ENCODE data around the gene FAM151A.

Gene FAM151A

DNA sequence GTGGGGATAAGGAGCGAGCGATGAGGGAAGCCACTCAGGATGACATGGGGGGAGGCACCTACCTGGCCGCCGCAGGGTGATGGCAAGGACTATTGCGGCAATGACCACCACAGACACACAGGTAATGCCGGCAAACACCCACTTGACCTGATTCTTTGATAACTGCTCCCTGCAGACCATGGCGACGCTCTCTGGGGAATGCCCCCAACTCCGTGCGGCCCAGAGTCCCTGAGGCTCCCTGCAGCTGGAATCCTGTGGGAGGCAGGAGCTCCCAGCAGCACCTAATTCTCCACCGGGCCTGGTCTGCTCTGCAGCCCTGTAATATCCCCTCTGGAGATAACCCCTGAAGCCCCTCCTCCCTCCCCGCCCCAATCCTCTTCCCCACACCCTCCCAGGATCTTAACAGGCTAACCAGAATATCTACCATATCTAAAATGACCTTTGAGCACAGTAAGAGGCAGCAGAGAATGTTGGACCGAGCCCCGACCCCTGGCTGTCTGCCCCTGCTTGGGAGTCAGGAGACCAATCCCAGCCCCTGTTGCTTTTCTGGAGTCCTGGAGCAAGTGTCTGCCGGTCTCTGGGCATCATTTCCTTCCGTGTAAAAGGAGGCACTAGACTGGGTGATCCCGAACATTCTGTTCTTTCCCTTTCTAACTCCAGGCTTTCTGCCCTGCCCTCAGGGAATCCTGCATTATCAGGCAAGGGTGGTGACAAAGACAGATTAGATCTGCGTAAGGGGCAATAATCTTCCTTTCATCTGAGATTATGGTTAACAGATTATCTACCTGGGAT is at the start of gene FAM151A:
FAM151A (minus strand) TSS at position 310 of the 792 bp plus-strand sequence; CDS start at position 180, 130 bp downstream.
- DNase-seq = no peak

GRCh38 chr1:54671985-54672608 is 48.8 kb upstream of the FAM151A start:
- peak; percentile 51 for DNase-seq

DNA sequence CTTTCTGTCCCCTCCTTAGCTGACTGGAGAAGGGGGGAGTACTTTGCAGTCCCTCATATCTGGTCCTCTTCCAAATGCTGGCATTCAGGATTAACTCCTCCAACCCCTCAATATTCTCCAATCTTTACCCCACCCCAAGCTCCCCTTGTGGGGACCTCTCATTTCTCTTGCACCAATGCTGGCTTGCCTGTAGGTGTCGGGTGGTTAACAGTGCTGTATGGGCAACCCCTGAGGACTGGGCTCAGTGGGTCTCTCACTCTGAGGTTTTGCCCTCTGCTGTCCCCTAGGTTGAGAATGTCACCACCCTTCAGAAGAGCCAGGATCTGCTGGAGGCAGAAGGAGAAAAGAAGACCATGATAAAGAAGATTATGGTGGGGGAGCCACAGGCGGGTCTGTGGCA is 45.2 kb upstream of the FAM151A start:
- no peak for DNase-seq

DNA sequence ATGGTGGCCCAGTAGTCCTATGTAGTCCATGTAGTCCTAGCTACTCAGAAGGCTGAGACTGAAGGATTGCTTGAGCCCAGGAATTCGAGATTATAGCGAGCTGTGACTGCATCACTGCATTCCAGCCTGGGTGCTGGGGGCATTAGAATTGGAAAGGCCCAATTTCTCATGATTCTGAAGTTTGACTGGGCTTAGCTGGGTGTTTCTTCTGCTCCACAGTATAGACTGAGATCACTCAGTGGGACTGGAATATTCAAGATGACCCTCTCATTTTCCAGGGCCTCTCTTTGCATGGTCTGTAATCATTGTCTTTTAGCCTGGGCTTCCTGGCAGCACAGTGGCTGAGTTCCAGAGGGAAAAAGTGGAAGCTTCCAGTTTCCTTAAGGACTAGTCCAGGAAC is 44.5 kb upstream of the FAM151A start:
- DNase-seq = no peak

- no peak for DNase-seq
These were observed 43.0 kb upstream of the FAM151A start for GRCh38 chr1:54666333-54666732.

GRCh38 chr1:54665852-54666251 is 42.5 kb upstream of the FAM151A start:
- no peak for DNase-seq

- no peak for DNase-seq
These were observed 41.0 kb upstream of the FAM151A start for GRCh38 chr1:54664364-54664763.

GRCh38 chr1:54663725-54664124 is 40.4 kb upstream of the FAM151A start:
- no peak for DNase-seq

GRCh38 chr1:54658164-54658913 is 35.0 kb upstream of the FAM151A start:
- no peak for DNase-seq

GRCh38 chr1:54653036-54653435 is 29.7 kb upstream of the FAM151A start:
- DNase-seq = no peak

- no peak for DNase-seq
These were observed 28.8 kb upstream of the FAM151A start for GRCh38 chr1:54652168-54652567.

GRCh38 chr1:54651608-54652007 is 28.3 kb upstream of the FAM151A start:
- DNase-seq = no peak

- DNase-seq = no peak
These were observed 27.1 kb upstream of the FAM151A start for GRCh38 chr1:54650417-54650816.

DNA sequence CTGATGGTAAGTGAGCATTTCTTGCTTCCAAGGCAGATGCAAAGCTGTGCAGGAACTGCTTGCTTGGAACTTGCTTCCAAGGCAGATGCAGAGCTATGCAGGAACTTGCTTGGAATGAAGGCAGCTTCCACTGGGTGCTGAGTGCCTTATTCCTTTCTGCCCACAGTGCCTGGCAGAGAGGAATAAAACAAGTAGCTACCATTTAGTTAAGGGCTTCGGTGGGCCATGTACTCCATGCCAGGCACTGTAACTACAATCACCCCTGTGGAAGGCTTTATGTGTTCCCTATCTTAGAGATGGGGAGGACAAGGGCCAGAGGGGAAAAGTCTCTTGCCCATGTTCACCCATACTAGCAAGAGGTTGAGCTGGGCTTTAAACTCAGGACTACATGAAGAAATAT is 26.6 kb upstream of the FAM151A start:
- DNase-seq = no peak

- no peak for DNase-seq
These were observed 26.0 kb upstream of the FAM151A start for GRCh38 chr1:54649130-54649898.

GRCh38 chr1:54645806-54646676 is 22.7 kb upstream of the FAM151A start:
- no peak for DNase-seq

GRCh38 chr1:54643736-54644135 is 20.4 kb upstream of the FAM151A start:
- DNase-seq = no peak

GRCh38 chr1:54640863-54641836 is 17.8 kb upstream of the FAM151A start, which contains the start of gene MROH7:
TSS of gene MROH7 (plus strand) at chr1:54641786. CDS start at chr1:54652927, 11,141 bp downstream.
- no peak for DNase-seq

GRCh38 chr1:54640361-54640760 is 17.0 kb upstream of the FAM151A start:
- no peak for DNase-seq

Measured in activated effector memory CD4-positive, alpha-beta T cell treated with Interleukin-2 at 50 U/mL for 16 hours (primary cell).